HL-60 (cell line): ENCODE results near the gene SLC22A31.

Source experiments
- DNase-seq, 2 experiments: peaks; one replicate each; pipeline ENCODE4 v3.0.0-alpha.2; 2010 to 2020; ENCODE audit warnings: low read depth in 1 of 2, low spot score in 1 of 2
- H3K27ac ChIP-seq: fragments of 250-450 bp; sonication (Bioruptor Pico); replicated peaks from 2 replicates; pipeline ENCODE4 v1.5.1; 2020; ENCODE audit warnings: mild to moderate bottlenecking, moderate library complexity
- H3K27me3 ChIP-seq: fragments of 250-450 bp; sonication (Bioruptor Pico); 2 replicates; pipeline ENCODE4 v1.5.1; 2021; ENCODE audit warnings: mild to moderate bottlenecking, moderate library complexity; ENCODE audit not compliant: insufficient read depth, poor library complexity, severe bottlenecking
- H3K4me3 ChIP-seq: replicated peaks from 2 replicates; pipeline ENCODE4 v1.5.1; 2011; ENCODE audit warnings: mild to moderate bottlenecking, control low read depth, low read length; ENCODE audit not compliant: insufficient read depth
- GABPA ChIP-seq: IDR thresholded peaks from 2 replicates; pipeline ENCODE4 v1.6.1; 2012; ENCODE audit warnings: low read depth
- POLR2AphosphoS5 ChIP-seq: IDR thresholded peaks from 2 replicates; pipeline ENCODE4 v1.6.1; 2012; ENCODE audit warnings: low read depth
- SPI1 ChIP-seq: IDR thresholded peaks from 2 replicates; pipeline ENCODE4 v1.6.1; 2012; ENCODE audit warnings: low read depth, mild to moderate bottlenecking, borderline replicate concordance
- TF ChIP-seq, protein P1 (sequence below): IDR thresholded peaks from 2 replicates; pipeline ENCODE4 v1.6.1; 2012; ENCODE audit warnings: low read depth; ENCODE audit not compliant: insufficient replicate concordance
- TF ChIP-seq, protein P2 (sequence below): IDR thresholded peaks from one replicate; pipeline ENCODE4 v1.5.1; 2011; ENCODE audit warnings: low read length, control low read depth, inconsistent platforms; ENCODE audit not compliant: insufficient read depth

The SLC22A31 gene

DNA sequence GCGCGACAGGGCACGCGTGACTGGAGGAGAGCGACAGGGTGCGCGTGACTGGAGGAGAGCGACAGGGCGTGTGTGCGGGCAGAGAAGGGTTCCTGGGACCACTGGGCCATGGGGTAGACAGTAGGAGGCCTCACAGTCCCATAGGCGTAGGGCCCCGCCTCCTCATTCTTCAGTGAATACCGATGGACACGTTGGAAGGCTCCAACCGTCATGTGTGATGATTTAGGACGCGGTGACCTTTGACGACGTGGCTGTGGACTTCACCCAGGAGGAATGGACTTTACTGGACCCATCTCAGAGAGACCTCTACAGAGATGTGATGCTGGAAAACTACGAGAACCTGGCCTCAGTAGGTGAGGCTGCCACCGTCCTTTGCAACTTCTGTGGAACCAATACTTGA, 22.6 kb upstream of the SLC22A31 start:
- Histone ChIP-seq H3K27me3 (no peaks in the 10 kb centered on the region), H3K27ac (no peak overlapping the region), H3K4me3 (no peak overlapping the region)
- TF ChIP-seq POLR2AphosphoS5 (no peak), SPI1 (no peak), GABPA (no peak)
- TF ChIP-seq, protein P1, sequence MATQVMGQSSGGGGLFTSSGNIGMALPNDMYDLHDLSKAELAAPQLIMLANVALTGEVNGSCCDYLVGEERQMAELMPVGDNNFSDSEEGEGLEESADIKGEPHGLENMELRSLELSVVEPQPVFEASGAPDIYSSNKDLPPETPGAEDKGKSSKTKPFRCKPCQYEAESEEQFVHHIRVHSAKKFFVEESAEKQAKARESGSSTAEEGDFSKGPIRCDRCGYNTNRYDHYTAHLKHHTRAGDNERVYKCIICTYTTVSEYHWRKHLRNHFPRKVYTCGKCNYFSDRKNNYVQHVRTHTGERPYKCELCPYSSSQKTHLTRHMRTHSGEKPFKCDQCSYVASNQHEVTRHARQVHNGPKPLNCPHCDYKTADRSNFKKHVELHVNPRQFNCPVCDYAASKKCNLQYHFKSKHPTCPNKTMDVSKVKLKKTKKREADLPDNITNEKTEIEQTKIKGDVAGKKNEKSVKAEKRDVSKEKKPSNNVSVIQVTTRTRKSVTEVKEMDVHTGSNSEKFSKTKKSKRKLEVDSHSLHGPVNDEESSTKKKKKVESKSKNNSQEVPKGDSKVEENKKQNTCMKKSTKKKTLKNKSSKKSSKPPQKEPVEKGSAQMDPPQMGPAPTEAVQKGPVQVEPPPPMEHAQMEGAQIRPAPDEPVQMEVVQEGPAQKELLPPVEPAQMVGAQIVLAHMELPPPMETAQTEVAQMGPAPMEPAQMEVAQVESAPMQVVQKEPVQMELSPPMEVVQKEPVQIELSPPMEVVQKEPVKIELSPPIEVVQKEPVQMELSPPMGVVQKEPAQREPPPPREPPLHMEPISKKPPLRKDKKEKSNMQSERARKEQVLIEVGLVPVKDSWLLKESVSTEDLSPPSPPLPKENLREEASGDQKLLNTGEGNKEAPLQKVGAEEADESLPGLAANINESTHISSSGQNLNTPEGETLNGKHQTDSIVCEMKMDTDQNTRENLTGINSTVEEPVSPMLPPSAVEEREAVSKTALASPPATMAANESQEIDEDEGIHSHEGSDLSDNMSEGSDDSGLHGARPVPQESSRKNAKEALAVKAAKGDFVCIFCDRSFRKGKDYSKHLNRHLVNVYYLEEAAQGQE: no peak
- TF ChIP-seq, protein P2, sequence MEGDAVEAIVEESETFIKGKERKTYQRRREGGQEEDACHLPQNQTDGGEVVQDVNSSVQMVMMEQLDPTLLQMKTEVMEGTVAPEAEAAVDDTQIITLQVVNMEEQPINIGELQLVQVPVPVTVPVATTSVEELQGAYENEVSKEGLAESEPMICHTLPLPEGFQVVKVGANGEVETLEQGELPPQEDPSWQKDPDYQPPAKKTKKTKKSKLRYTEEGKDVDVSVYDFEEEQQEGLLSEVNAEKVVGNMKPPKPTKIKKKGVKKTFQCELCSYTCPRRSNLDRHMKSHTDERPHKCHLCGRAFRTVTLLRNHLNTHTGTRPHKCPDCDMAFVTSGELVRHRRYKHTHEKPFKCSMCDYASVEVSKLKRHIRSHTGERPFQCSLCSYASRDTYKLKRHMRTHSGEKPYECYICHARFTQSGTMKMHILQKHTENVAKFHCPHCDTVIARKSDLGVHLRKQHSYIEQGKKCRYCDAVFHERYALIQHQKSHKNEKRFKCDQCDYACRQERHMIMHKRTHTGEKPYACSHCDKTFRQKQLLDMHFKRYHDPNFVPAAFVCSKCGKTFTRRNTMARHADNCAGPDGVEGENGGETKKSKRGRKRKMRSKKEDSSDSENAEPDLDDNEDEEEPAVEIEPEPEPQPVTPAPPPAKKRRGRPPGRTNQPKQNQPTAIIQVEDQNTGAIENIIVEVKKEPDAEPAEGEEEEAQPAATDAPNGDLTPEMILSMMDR: no peak
- DNase-seq: no peak

DNA sequence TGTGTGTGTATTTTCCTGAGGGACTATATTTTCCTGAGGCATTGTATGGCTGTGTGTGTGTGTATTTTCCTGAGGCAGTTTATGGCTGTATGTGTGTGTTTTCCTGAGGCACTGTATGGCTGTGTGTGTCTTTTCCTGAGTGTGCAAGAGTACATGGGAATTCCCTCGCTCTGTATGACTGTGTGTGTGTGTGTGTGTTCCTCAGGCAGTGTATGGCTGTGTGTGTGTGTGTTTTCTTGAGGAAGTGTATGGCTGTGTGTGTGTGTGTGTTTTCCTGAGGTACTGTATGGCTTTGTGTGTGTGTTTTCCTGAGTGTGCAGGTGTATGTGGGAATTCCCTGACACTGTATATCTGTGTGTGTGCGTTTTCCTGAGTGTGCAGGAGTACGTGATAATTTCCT, 21.3 kb upstream of the SLC22A31 start:
- TF ChIP-seq SPI1 (no peak), POLR2AphosphoS5 (no peak), GABPA (no peak)
- TF ChIP-seq, protein P1: no peak
- TF ChIP-seq, protein P2: no peak

DNA sequence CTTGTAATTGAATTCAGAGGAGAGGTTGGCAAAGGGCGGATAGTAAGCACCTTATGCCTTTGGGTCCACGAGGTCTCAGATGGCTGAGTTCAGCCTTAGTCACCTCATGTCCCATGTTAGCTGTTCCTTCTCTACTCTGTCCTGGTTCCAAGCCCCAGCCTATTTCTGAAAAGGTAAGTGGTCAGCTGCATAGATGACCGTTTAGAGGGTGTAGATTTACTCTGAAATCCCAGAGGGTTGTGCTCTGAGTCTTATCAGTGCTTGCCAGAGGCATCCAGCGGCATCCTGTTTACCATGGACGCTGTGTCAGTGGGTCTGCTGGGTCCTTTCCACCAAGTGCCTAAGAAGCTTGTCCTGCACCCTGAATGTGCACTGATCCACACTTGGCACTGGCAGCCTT, 19.0 kb upstream of the SLC22A31 start:
- DNase-seq: no peak
- no peak for TF ChIP-seq GABPA
- TF ChIP-seq POLR2AphosphoS5: no peak
- TF ChIP-seq, protein P1: no peak
- TF ChIP-seq, protein P2: no peak
- no peak for TF ChIP-seq SPI1
- H3K27me3 ChIP-seq: no peaks in the 10 kb centered on the region
- H3K27ac ChIP-seq: no peak overlapping the region
- no peak overlapping the region for H3K4me3 ChIP-seq

More for the DNA sequence above, 21.3 kb upstream of the SLC22A31 start:
- DNase-seq: no peak
- Histone ChIP-seq H3K27me3 (no peaks in the 10 kb centered on the region), H3K27ac (no peak overlapping the region), H3K4me3 (no peak overlapping the region)
